Measurements from ENCODE around the gene SRGAP1. TPM values are rescaled to one million over a fixed set of nuclear protein-coding genes. Genes with fewer than 3 reads are reported as not detected.
"Not testable (repeated sequence)": the region's sequence is repeated elsewhere in the genome, so short reads cannot be mapped to it uniquely, and the experiment has no call there.

Gene SRGAP1
- total and polyA plus RNA-seq, 8 donors, result 9.6 to 15.6 (median 11.7) TPM

GRCh38 chr12:64194333-64195149, 350.0 kb downstream of the SRGAP1 start:
- Histone ChIP-seq H3K36me3 (peaks cover 0 to 19% of the 10 kb centered on the region in 2 donors), H3K4me1 (no peaks in the 10 kb centered on the region), H3K27ac (no peak overlapping the region), H3K9me3 (no peaks in the 10 kb centered on the region), H3K4me3 (no peak overlapping the region), H3K27me3 (no peaks in the 10 kb centered on the region)
- no peak for DNase-seq
- intact Hi-C loops (cut with DNase I), result no loop called here
- no peak for TF ChIP-seq CTCF (IDR thresholded peaks at IDR 0.05)
- no peak for ATAC-seq

- H3K4me3 ChIP-seq; H3K9me3 ChIP-seq; H3K4me1 ChIP-seq; ATAC-seq; H3K27me3 ChIP-seq; H3K27ac ChIP-seq; DNase-seq; intact Hi-C loops (cut with DNase I): not testable (repeated sequence)
- peaks cover 0 to 19% of the 10 kb centered on the region in 2 donors for H3K36me3 ChIP-seq
These were observed 351.3 kb downstream of the SRGAP1 start for GRCh38 chr12:64195841-64196240.

- no peak for TF ChIP-seq CTCF (IDR thresholded peaks at IDR 0.05)
- Histone ChIP-seq H3K4me1 (no peaks in the 10 kb centered on the region), H3K4me3 (no peak overlapping the region), H3K36me3 (peaks cover 0 to 18% of the 10 kb centered on the region in 2 donors), H3K27ac (no peak overlapping the region), H3K9me3 (no peaks in the 10 kb centered on the region), H3K27me3 (no peaks in the 10 kb centered on the region)
- intact Hi-C loops (cut with DNase I), result no loop called here
- ATAC-seq (no peak), DNase-seq (no peak)
These were observed 358.5 kb downstream of the SRGAP1 start for GRCh38 chr12:64203036-64203435.

- Histone ChIP-seq H3K9me3 (no peaks in the 10 kb centered on the region), H3K4me1 (no peaks in the 10 kb centered on the region), H3K27ac (no peak overlapping the region), H3K36me3 (peaks cover 0 to 18% of the 10 kb centered on the region in 2 donors), H3K4me3 (no peak overlapping the region), H3K27me3 (no peaks in the 10 kb centered on the region)
- intact Hi-C loops (cut with DNase I), result no loop called here
- DNase-seq (no peak), ATAC-seq (no peak)
- TF ChIP-seq CTCF (IDR thresholded peaks at IDR 0.05), result no peak
These were observed 359.3 kb downstream of the SRGAP1 start for GRCh38 chr12:64203775-64204174.

GRCh38 chr12:64205542-64205941, 361.0 kb downstream of the SRGAP1 start:
- no peak for ATAC-seq
- H3K4me1 ChIP-seq, result no peaks in the 10 kb centered on the region
- no peak overlapping the region for H3K27ac ChIP-seq
- peaks cover 0 to 18% of the 10 kb centered on the region in 2 donors for H3K36me3 ChIP-seq
- H3K4me3 ChIP-seq, result no peak overlapping the region
- DNase-seq, result no peak
- intact Hi-C loops (cut with DNase I), result no loop called here
- no peaks in the 10 kb centered on the region for H3K9me3 ChIP-seq
- H3K27me3 ChIP-seq, result no peaks in the 10 kb centered on the region
- no peak for TF ChIP-seq CTCF (IDR thresholded peaks at IDR 0.05)
